HG03439 (cell line): Measurements from ENCODE around the gene CPPED1.

Experiments
- ATAC-seq: cut with Tn5 transposase; IDR thresholded peaks from one replicate; pipeline ENCODE4 v1.9.1; 2021; ENCODE audit warnings: mild to moderate bottlenecking, moderate library complexity; ENCODE audit not compliant: unreplicated experiment

CPPED1 gene

GRCh38 chr16:12613131-12613991 is 190.3 kb downstream of the CPPED1 start:
- peak; percentile 64 for ATAC-seq

- no peak for ATAC-seq
Measured at GRCh38 chr16:12612598-12613101, 191.0 kb downstream of the CPPED1 start.

GRCh38 chr16:12611916-12612597 is 191.6 kb downstream of the CPPED1 start:
- ATAC-seq, result no peak

- no peak for ATAC-seq
Measured at GRCh38 chr16:12611006-12611477, 192.6 kb downstream of the CPPED1 start.

- no peak for ATAC-seq
Measured at GRCh38 chr16:12609937-12610699, 193.6 kb downstream of the CPPED1 start.
